Measurements from ENCODE around the gene EFNA5. TPM values are rescaled to one million over a fixed set of nuclear protein-coding genes. Genes with fewer than 3 reads are reported as not detected.

The EFNA5 gene
- total and polyA plus RNA-seq, 10 of the 15 experiments (the other 5 are each of a cell fraction or from before 2014, with no cell fraction given) = 0.19 to 12.6 (median 3.9) TPM

DNA sequence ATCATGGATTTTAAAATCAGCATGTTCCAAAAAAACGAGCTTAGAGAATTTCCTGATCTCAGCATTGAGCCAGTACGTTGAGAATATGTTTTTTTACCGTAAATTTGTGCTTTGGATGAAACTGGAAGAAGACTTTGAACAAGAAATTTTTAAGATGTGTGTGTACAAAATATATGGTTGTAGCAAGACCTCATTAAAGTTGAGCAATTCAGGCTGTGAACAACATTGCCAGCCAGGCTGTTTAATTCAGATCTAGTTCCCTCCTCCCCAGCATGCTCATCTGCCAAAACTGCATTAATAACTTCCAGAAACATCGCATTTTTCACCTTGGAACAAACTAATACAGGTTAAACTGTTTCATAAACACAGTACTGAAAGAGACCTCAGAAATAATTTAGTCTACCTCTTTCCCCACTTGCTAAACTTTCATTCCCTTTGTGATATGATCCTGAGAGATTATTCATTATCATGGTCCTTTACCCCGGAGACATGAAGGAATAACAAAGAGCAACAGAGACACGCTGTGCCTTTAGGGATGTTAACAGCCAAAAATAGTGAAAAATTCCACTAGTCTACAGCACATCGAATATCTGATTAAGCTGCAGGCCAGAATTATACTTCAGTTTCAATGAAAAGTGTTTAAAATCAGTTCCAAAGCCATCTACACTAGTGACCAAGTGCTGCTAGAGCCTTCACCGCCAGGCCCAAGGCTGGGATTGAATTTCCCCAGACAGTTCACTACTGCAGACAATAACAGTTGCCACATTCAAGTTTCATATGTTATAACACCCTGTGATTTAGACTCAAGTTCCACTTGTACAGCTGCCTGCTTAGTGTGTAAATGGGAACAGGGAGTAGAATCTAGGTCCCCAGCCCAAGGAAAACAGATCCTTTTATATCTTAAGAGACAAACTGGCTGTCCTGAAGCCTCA, 89.6 kb downstream of the EFNA5 start (continued):
- TF ChIP-seq, protein P1, sequence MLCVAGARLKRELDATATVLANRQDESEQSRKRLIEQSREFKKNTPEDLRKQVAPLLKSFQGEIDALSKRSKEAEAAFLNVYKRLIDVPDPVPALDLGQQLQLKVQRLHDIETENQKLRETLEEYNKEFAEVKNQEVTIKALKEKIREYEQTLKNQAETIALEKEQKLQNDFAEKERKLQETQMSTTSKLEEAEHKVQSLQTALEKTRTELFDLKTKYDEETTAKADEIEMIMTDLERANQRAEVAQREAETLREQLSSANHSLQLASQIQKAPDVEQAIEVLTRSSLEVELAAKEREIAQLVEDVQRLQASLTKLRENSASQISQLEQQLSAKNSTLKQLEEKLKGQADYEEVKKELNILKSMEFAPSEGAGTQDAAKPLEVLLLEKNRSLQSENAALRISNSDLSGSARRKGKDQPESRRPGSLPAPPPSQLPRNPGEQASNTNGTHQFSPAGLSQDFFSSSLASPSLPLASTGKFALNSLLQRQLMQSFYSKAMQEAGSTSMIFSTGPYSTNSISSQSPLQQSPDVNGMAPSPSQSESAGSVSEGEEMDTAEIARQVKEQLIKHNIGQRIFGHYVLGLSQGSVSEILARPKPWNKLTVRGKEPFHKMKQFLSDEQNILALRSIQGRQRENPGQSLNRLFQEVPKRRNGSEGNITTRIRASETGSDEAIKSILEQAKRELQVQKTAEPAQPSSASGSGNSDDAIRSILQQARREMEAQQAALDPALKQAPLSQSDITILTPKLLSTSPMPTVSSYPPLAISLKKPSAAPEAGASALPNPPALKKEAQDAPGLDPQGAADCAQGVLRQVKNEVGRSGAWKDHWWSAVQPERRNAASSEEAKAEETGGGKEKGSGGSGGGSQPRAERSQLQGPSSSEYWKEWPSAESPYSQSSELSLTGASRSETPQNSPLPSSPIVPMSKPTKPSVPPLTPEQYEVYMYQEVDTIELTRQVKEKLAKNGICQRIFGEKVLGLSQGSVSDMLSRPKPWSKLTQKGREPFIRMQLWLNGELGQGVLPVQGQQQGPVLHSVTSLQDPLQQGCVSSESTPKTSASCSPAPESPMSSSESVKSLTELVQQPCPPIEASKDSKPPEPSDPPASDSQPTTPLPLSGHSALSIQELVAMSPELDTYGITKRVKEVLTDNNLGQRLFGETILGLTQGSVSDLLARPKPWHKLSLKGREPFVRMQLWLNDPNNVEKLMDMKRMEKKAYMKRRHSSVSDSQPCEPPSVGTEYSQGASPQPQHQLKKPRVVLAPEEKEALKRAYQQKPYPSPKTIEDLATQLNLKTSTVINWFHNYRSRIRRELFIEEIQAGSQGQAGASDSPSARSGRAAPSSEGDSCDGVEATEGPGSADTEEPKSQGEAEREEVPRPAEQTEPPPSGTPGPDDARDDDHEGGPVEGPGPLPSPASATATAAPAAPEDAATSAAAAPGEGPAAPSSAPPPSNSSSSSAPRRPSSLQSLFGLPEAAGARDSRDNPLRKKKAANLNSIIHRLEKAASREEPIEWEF (IDR thresholded peaks at IDR 0.05; ENCODE audit: insufficient replicate concordance, low read depth, low read length) = no peak
- TF ChIP-seq, protein P2, sequence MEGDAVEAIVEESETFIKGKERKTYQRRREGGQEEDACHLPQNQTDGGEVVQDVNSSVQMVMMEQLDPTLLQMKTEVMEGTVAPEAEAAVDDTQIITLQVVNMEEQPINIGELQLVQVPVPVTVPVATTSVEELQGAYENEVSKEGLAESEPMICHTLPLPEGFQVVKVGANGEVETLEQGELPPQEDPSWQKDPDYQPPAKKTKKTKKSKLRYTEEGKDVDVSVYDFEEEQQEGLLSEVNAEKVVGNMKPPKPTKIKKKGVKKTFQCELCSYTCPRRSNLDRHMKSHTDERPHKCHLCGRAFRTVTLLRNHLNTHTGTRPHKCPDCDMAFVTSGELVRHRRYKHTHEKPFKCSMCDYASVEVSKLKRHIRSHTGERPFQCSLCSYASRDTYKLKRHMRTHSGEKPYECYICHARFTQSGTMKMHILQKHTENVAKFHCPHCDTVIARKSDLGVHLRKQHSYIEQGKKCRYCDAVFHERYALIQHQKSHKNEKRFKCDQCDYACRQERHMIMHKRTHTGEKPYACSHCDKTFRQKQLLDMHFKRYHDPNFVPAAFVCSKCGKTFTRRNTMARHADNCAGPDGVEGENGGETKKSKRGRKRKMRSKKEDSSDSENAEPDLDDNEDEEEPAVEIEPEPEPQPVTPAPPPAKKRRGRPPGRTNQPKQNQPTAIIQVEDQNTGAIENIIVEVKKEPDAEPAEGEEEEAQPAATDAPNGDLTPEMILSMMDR (IDR thresholded peaks at IDR 0.05 in 2 of 3, conservative IDR thresholded peaks at IDR 0.05 in 1 of 3; ENCODE audit: control insufficient read depth in 2 of 3, extremely low read depth in 1 of 3, insufficient read depth in 1 of 3, low read depth in 3 of 3, low read length in 3 of 3) = no peak
- TF ChIP-seq, protein P3, sequence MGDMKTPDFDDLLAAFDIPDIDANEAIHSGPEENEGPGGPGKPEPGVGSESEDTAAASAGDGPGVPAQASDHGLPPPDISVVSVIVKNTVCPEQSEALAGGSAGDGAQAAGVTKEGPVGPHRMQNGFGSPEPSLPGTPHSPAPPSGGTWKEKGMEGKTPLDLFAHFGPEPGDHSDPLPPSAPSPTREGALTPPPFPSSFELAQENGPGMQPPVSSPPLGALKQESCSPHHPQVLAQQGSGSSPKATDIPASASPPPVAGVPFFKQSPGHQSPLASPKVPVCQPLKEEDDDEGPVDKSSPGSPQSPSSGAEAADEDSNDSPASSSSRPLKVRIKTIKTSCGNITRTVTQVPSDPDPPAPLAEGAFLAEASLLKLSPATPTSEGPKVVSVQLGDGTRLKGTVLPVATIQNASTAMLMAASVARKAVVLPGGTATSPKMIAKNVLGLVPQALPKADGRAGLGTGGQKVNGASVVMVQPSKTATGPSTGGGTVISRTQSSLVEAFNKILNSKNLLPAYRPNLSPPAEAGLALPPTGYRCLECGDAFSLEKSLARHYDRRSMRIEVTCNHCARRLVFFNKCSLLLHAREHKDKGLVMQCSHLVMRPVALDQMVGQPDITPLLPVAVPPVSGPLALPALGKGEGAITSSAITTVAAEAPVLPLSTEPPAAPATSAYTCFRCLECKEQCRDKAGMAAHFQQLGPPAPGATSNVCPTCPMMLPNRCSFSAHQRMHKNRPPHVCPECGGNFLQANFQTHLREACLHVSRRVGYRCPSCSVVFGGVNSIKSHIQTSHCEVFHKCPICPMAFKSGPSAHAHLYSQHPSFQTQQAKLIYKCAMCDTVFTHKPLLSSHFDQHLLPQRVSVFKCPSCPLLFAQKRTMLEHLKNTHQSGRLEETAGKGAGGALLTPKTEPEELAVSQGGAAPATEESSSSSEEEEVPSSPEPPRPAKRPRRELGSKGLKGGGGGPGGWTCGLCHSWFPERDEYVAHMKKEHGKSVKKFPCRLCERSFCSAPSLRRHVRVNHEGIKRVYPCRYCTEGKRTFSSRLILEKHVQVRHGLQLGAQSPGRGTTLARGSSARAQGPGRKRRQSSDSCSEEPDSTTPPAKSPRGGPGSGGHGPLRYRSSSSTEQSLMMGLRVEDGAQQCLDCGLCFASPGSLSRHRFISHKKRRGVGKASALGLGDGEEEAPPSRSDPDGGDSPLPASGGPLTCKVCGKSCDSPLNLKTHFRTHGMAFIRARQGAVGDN (IDR thresholded peaks at IDR 0.05) = no peak
- no peak for TF ChIP-seq GABPA (IDR thresholded peaks at IDR 0.05; ENCODE audit: low read depth)
- no peak for TF ChIP-seq CEBPB (IDR thresholded peaks at IDR 0.05; ENCODE audit: borderline replicate concordance in 1 of 2, low read depth in 2 of 2, low read length in 2 of 2)
- no peak for TF ChIP-seq HDAC2 (IDR thresholded peaks at IDR 0.05)
